Activated CD4-positive, alpha-beta T cell treated with anti-CD3 and anti-CD28 coated beads, Interleukin-2, amount 10 ng/mL, durations not matched to agents 24 days and 14 days (primary cell): ENCODE results near the gene GABBR2. TPM values are rescaled to one million over a fixed set of nuclear protein-coding genes. Genes with fewer than 3 reads are reported as not detected.

Source experiments
- DNase-seq: peaks from one replicate; pipeline ENCODE4 v3.0.0; 2022
- H3K27ac Mint-ChIP-seq: one replicate; pipeline ENCODE4 v1.8.0; 2022; ENCODE audit warnings: mild to moderate bottlenecking, mixed read lengths
- H3K27me3 Mint-ChIP-seq: one replicate; pipeline ENCODE4 v1.8.0; 2022; ENCODE audit warnings: mixed read lengths
- H3K36me3 Mint-ChIP-seq: one replicate; pipeline ENCODE4 v1.8.0; 2022; ENCODE audit warnings: low read depth, mild to moderate bottlenecking, mixed read lengths
- H3K4me1 Mint-ChIP-seq: one replicate; pipeline ENCODE4 v1.8.0; 2021; ENCODE audit warnings: mixed read lengths
- H3K4me3 Mint-ChIP-seq: one replicate; pipeline ENCODE4 v1.8.0; 2022; ENCODE audit warnings: mild to moderate bottlenecking, moderate library complexity, mixed read lengths
- H3K9me3 Mint-ChIP-seq: one replicate; pipeline ENCODE4 v1.8.0; 2021; ENCODE audit warnings: mixed read lengths
- intact Hi-C: fragments of 100-400 bp; cut with micrococcal nuclease; formaldehyde crosslinking; loops from one replicate; pipeline ENCODE4 v1.15.1; 2023
- total RNA-seq: library from RNA; stranded (reverse); gene quantifications from 2 replicates; pipeline ENCODE4 v1.2.3, GENCODE V29; 2022

GABBR2 gene
- total RNA-seq, 1 donor from 2014 or later = not detected

DNA sequence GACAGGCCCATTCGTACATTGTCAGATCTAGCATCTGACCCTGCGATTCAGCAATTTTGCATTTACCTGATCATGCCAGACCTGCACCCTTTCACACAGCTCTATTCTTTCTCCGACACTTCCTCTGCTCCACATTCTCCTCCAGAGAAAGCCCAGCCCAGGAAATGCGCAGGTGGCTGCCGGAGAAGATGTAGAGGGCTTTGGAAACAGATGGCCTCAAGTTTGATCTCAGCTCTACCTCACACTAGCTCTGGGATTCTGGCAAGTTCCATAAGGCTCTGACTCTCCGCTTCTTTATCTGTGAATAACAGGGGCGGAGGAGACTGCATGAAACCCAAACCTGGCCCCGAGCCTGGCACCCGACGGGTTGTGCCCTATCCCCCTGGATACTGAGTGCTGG is 61.5 kb downstream of the GABBR2 start:
- intact Hi-C loops = no loop called here

DNA sequence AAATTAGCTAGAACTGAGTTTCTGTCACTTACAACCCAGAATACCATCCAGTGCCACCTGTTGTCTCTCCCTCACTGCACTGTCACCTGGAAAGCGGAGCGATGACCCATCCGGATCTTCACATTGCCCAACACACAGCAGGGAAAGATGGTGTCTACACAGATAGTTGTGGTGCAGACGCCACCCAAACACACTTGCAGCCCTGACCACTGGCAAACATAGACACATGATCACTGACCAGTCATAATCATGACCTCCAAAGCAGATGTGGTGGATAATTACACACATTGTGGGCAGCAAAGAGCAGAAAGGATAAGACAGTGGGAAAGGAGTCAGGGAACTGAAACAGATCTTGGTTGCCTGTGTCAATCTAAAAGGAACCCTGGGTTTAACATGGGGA is 64.7 kb downstream of the GABBR2 start:
- no peaks in the 10 kb centered on the region for H3K9me3 Mint-ChIP-seq
- DNase-seq = no peak
- peaks cover 4% of the 10 kb centered on the region for H3K27me3 Mint-ChIP-seq
- no peaks in the 10 kb centered on the region for H3K36me3 Mint-ChIP-seq
- no peak overlapping the region for H3K4me3 Mint-ChIP-seq
- no peaks in the 10 kb centered on the region for H3K4me1 Mint-ChIP-seq
- intact Hi-C loops = no loop called here
- H3K27ac Mint-ChIP-seq = no peak overlapping the region

More for the DNA sequence above, 61.5 kb downstream of the GABBR2 start:
- H3K27me3 Mint-ChIP-seq = peaks cover 4% of the 10 kb centered on the region
- no peaks in the 10 kb centered on the region for H3K36me3 Mint-ChIP-seq
- no peak overlapping the region for H3K27ac Mint-ChIP-seq
- H3K4me3 Mint-ChIP-seq = no peak overlapping the region
- H3K9me3 Mint-ChIP-seq = no peaks in the 10 kb centered on the region
- DNase-seq = no peak
- H3K4me1 Mint-ChIP-seq = no peaks in the 10 kb centered on the region

DNA sequence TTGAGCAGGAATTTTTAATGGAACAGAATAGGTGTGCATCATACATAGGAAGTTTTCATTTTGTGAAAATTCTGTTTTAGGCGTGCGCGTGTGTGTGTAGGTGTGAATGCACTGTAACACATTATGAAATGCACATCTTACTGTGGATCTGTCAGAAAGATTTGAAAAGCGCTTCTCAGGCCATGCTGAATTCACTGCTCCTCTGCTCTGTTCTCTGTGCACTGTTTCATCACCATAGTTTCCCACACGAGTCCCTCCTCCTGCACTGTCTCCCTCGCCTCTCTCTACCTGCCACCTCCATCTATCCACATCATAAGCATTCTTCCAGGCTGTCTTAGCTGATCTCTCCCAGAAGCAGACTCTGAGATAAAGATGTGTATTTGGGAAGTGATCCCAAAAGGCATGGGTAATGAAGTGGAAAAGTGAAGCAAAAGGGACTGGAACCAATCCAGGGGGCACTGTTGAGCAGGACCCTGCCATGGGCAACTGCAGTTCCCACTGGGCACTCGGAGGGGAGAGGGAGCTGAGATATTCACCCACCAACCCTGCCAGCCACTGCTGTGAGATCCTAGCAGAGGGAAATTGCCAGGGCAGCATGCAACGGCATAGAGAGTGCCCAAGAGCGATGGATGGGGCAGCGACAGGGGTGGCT is 65.9 kb downstream of the GABBR2 start:
- Mint-ChIP-seq H3K4me1 (no peaks in the 10 kb centered on the region), H3K27me3 (peaks cover 4% of the 10 kb centered on the region), H3K27ac (no peak overlapping the region), H3K9me3 (no peaks in the 10 kb centered on the region), H3K36me3 (no peaks in the 10 kb centered on the region), H3K4me3 (no peak overlapping the region)
- intact Hi-C loops = no loop called here
- no peak for DNase-seq

DNA sequence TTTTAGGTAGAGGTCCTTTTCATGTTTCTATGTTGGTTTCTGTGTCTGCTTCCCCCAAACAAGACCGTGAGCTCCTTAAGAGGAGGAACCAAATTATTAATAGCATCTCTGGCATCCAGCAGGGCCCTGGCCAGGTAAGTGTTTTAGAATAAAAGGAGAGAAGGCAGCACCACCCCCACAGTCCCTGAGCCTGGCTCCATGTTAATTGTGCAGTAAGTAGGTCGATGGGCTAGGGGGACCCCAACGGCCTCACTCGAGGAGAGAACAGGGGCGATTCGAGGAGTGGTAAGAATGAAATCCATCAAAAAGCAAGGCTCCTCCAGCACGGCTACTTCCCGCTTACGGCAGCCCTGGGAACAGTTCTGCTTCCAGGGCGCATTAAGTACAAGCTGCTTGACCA is 67.0 kb downstream of the GABBR2 start:
- Mint-ChIP-seq H3K27me3 (peaks cover 4% of the 10 kb centered on the region), H3K4me3 (no peak overlapping the region), H3K9me3 (no peaks in the 10 kb centered on the region), H3K36me3 (no peaks in the 10 kb centered on the region), H3K27ac (no peak overlapping the region), H3K4me1 (no peaks in the 10 kb centered on the region)
- no peak for DNase-seq
- intact Hi-C loops = no loop called here

DNA sequence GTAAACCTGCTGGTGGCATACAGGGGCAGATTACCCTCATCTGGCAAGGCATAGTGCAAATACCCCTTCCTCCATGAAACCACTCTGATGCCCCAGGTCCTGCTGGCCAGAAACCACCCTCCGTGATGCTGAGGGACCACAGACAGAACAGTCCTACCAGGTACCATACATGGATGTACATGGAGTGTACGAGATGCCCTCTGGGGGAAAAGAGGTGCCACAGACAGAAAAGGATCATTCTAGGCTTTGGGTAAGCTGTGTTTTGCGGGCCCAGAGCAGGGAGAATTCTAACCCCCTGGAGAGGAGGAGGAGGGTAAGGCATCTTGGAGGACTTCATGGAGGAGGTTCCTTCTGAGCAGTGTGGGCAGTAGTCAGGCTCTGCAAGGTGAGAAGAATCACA is 68.3 kb downstream of the GABBR2 start:
- Mint-ChIP-seq H3K4me1 (no peaks in the 10 kb centered on the region), H3K36me3 (no peaks in the 10 kb centered on the region), H3K9me3 (no peaks in the 10 kb centered on the region), H3K27ac (no peak overlapping the region), H3K4me3 (no peak overlapping the region), H3K27me3 (peaks cover 4% of the 10 kb centered on the region)
- DNase-seq = no peak
- intact Hi-C loops = no loop called here

DNA sequence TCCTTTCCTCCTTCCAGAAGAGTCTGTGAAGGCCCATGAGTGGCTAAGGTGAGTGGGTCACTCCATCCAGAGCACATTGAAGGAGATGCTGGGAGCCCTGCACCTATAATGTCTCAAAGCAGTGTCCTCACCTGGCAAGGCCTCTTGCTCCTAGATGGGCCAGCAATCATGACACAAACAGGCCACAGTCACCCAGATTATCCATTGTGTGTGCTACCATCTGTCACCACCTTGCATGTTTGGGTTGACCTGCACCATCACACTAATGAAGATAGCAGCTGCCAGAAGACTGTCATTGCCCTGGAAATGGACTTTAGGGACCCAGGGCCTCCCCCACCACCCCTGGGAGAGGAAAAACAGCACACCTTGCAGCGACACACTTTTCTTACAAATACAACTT is 69.6 kb downstream of the GABBR2 start:
- DNase-seq = no peak
- Mint-ChIP-seq H3K27ac (no peak overlapping the region), H3K4me1 (no peaks in the 10 kb centered on the region), H3K36me3 (no peaks in the 10 kb centered on the region), H3K27me3 (peaks cover 4% of the 10 kb centered on the region), H3K9me3 (no peaks in the 10 kb centered on the region), H3K4me3 (no peak overlapping the region)
- intact Hi-C loops = no loop called here

DNA sequence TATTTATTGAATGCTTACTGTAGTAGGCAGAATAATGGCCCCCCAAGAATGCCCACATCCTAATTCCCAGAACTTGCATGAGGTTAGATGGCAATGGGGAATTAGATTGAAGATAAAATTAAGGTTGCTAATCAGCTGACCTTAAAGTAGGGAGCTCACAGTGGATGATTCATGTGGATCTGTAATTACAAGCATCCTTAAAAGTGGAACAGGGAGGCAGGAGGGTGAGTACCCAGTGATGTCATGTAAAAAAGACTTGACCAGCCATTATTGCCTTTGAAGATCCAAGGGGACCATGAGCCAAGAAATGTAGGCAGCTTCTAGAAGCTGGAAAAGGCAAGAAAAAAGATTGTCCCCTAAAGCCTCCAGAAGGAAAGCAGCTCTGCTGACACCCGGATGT is 71.4 kb downstream of the GABBR2 start:
- Mint-ChIP-seq H3K27ac (no peak overlapping the region), H3K4me3 (no peak overlapping the region), H3K27me3 (peaks cover 2% of the 10 kb centered on the region), H3K9me3 (no peaks in the 10 kb centered on the region), H3K36me3 (no peaks in the 10 kb centered on the region), H3K4me1 (no peaks in the 10 kb centered on the region)
- intact Hi-C loops = no loop called here
- no peak for DNase-seq

DNA sequence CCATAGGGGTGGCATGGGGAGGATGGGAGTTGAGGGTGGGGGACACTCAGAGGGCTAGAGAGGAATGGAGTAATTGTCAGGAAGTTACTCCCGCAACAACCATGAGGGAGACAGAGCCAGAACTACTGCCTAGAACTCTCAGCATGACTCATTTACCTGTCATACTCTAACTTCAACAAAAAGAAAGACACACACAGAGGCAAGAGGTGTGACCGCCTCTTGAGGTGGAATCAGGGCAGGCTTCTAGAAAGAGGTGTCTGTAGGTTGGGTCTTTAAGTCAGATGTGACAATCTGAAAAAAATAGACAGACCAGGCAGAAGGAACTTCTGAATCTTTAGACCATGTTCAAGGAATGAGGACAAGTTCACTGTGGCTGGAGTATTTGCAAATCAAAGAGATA is 73.4 kb downstream of the GABBR2 start:
- Mint-ChIP-seq H3K4me3 (no peak overlapping the region), H3K27me3 (peaks cover 1% of the 10 kb centered on the region), H3K36me3 (no peaks in the 10 kb centered on the region), H3K27ac (no peak overlapping the region), H3K4me1 (no peaks in the 10 kb centered on the region), H3K9me3 (no peaks in the 10 kb centered on the region)
- DNase-seq = no peak
- intact Hi-C loops = no loop called here

DNA sequence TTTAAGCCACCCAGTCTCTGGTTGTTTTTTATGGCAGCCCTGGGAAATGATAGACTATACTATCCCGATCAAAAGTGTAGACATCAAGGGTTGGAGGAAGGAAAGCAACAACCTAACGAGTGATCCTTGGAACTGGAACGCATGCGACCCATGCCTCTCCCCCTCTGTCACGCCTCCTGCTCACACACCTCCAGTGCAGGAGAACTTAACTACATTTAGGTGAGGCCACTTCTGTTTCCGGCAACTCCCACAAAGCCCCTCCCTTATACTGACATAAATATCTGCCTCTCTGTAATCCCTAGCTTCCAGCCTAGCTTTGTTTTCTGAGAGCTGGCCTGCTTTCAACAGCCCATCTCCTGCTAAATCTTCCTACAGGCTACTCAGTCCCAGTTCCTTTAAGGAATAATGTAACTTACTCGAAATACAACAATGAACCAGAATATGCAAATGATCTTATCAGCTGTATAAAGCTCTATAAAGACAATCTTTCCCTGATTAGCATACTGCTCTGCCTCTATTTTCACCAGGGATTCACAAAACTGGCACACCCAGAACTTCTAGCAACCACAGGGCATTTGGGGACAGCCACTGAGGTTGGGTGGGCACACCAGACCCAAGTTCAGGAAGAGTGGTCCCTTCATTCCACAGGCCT is 73.9 kb downstream of the GABBR2 start:
- no peaks in the 10 kb centered on the region for H3K4me1 Mint-ChIP-seq
- no peak overlapping the region for H3K4me3 Mint-ChIP-seq
- peaks cover 5% of the 10 kb centered on the region for H3K27me3 Mint-ChIP-seq
- intact Hi-C loops = no loop called here
- H3K36me3 Mint-ChIP-seq = no peaks in the 10 kb centered on the region
- H3K9me3 Mint-ChIP-seq = no peaks in the 10 kb centered on the region
- DNase-seq = no peak
- no peak overlapping the region for H3K27ac Mint-ChIP-seq

DNA sequence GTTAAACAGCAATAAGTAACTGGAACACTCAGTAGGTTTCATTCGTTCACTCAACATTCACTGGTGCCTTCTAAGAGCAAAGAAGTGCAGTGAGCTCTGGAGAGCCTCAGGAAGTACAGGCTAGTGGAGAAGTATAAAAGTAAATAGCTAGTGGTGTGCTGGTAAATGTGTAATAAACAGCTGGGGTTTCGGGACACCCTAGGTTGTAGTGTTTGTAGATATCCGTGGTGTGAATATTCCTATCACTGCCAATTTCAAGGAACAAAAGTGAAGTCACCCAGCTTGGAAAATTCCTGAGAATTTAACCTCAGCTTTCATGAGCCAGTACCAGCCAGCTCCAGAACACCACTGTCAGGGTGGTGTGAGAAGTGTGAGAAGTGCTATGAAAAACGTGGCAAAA is 75.9 kb downstream of the GABBR2 start:
- no peak for DNase-seq
- Mint-ChIP-seq H3K4me3 (no peak overlapping the region), H3K27me3 (peaks cover 8% of the 10 kb centered on the region), H3K27ac (no peak overlapping the region), H3K9me3 (no peaks in the 10 kb centered on the region), H3K4me1 (no peaks in the 10 kb centered on the region), H3K36me3 (no peaks in the 10 kb centered on the region)
- intact Hi-C loops = no loop called here

DNA sequence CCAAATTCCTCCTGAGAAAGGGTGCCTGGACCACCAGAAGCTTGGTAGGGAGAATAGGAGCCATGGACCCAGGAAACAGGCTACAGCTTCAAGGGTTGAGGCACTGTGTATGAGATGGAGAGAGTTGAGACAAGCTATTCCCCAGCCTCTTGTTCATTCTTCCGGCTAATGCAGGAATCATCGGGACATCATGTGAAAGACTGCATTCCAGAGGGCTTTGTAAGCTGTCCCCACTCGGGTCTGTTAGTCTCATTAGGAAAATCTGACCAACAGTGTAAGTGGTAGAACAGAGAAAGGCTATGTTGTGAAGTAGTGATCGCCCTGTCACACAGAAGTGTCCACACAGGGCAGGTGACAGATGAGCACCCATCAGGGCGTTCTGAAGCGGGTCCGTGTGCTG is 81.4 kb downstream of the GABBR2 start:
- H3K9me3 Mint-ChIP-seq = no peaks in the 10 kb centered on the region
- intact Hi-C loops = no loop called here
- H3K4me3 Mint-ChIP-seq = no peak overlapping the region
- no peak for DNase-seq
- no peaks in the 10 kb centered on the region for H3K36me3 Mint-ChIP-seq
- no peaks in the 10 kb centered on the region for H3K4me1 Mint-ChIP-seq
- H3K27me3 Mint-ChIP-seq = peaks cover 13% of the 10 kb centered on the region
- H3K27ac Mint-ChIP-seq = no peak overlapping the region

DNA sequence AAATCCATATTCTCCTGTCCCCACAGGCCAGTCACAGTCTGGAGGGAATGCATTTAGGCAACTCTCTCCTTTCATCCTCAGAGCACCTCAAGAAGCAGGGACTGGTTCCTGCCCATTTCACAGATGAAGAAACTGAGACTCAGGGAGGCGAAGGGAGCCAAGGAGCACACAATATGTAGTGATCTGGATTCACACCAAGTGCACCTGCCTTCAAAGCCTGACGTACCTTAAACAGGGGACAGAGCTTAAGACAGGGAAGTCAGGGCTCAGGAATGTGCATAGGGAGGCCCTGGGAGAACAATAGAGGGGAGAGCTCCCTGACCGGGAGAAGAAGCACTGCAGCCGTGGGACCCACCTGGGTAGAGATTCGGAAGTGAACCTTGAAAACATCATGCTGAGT is 83.0 kb downstream of the GABBR2 start:
- Mint-ChIP-seq H3K36me3 (no peaks in the 10 kb centered on the region), H3K4me1 (no peaks in the 10 kb centered on the region), H3K27me3 (peaks cover 17% of the 10 kb centered on the region), H3K4me3 (no peak overlapping the region), H3K9me3 (no peaks in the 10 kb centered on the region), H3K27ac (no peak overlapping the region)
- DNase-seq = no peak
- intact Hi-C loops = no loop called here

DNA sequence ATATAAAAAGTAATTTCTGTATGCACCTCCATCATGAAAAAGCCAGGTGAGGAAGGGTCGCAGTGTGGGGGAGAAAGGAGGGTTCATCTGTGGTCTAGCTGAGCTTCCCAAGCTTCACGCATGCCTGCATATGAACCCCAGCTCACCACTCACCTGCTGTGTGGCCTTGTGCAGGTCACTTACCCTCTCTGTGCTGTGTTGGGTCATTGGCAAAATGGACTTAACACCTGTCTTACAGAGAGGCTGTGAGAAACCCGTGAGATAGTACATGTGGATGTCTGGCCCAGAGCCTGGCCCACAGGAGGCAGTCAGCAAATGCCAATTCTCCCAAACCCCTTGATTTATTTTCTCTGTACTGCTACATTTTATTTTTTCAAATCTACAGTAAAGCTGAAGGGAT is 88.9 kb downstream of the GABBR2 start:
- Mint-ChIP-seq H3K4me3 (no peak overlapping the region), H3K27me3 (peaks cover 18% of the 10 kb centered on the region), H3K9me3 (no peaks in the 10 kb centered on the region), H3K4me1 (no peaks in the 10 kb centered on the region), H3K36me3 (no peaks in the 10 kb centered on the region), H3K27ac (no peak overlapping the region)
- no peak for DNase-seq
- intact Hi-C loops = no loop called here

DNA sequence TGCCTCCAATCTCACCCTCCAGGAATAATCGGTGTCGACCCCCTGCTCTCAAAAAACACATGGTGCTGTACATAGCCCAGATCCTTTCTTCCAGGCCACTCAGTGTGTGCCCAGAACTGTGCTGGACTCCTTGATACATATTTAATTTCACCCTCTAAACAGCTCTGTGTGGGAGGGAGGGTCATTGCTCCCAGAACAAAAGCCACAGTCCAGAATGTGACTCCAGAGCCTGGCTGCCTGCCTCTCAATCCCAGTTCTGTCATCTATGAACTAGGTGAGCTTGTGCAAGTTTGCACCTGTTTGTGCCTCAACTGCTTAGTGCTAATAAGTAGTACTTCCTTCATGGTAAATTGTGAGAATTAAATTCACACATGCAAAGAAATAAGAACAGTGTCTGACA is 93.1 kb downstream of the GABBR2 start:
- Mint-ChIP-seq H3K4me3 (no peak overlapping the region), H3K27me3 (peaks cover 16% of the 10 kb centered on the region), H3K27ac (no peak overlapping the region), H3K36me3 (no peaks in the 10 kb centered on the region), H3K4me1 (no peaks in the 10 kb centered on the region), H3K9me3 (no peaks in the 10 kb centered on the region)
- intact Hi-C loops = no loop called here
- no peak for DNase-seq

DNA sequence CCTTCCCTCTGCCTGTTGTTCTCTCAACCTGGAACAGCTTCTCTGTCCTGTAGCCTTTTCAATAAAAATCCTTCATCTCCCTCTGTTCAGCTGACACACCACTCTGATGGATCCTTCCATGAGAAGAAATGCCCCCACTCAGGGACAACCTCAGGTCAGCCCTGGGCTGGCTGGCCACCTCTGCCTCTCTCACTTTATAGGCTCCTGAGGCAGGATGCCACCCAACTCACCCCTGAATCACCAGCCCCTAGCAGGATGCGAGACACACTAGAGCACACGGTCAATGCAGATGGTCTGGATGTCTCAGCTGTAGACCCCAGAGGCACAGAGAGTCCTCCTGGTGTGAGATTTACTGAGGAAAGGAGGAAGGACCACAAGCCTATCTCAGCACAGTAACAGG is 93.8 kb downstream of the GABBR2 start:
- Mint-ChIP-seq H3K4me1 (no peaks in the 10 kb centered on the region), H3K9me3 (no peaks in the 10 kb centered on the region), H3K4me3 (no peak overlapping the region), H3K27me3 (peaks cover 13% of the 10 kb centered on the region), H3K36me3 (no peaks in the 10 kb centered on the region), H3K27ac (no peak overlapping the region)
- DNase-seq = no peak
- intact Hi-C loops = no loop called here
